ENCODE results near the gene LMX1B.

- TF ChIP-seq CTCF (IDR thresholded peaks at IDR 0.05) (no peak), POLR2A (IDR thresholded peaks at IDR 0.05) (no peak), EP300 (IDR thresholded peaks at IDR 0.05) (no peak)
Observed at GRCh38 chr9:126689027-126689825, 75.5 kb downstream of the LMX1B start.

All from upper lobe of left lung (tissue), 4 donors.